Measurements from ENCODE around the gene AKAP14.
"Not testable (repeated sequence)": the region's sequence is repeated elsewhere in the genome, so short reads cannot be mapped to it uniquely, and the experiment has no call there.

Gene AKAP14

DNA sequence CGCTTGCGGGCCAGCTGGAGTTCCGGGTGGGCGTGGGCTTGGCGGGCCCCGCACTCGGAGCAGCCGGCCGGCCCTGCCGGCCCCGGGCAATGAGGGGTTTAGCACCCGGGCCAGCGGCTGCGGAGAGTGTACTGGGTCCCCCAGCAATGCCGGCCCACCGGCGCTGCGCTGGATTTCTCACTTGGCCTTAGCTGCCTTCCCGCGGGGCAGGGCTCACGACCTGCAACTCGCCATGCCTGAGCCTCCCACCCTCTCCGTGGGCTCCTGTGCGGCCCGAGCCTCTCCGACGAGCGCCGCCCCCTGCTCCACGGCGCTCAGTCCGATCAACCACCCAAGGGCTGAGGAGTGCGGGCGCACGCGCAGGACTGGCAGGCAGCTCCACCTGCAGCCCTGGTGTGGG lies 5.1 kb upstream of the AKAP14 start:
- H3K27me3 Mint-ChIP-seq, result peaks cover 18% of the 10 kb centered on the region
- H3K9me3 Mint-ChIP-seq; H3K27ac Mint-ChIP-seq; intact Hi-C loops (cut with micrococcal nuclease); H3K36me3 Mint-ChIP-seq (ENCODE audit: low read depth); H3K4me3 Mint-ChIP-seq: not testable (repeated sequence)
- H3K4me1 Mint-ChIP-seq (ENCODE audit: low read depth), result peaks cover 13% of the 10 kb centered on the region

DNA sequence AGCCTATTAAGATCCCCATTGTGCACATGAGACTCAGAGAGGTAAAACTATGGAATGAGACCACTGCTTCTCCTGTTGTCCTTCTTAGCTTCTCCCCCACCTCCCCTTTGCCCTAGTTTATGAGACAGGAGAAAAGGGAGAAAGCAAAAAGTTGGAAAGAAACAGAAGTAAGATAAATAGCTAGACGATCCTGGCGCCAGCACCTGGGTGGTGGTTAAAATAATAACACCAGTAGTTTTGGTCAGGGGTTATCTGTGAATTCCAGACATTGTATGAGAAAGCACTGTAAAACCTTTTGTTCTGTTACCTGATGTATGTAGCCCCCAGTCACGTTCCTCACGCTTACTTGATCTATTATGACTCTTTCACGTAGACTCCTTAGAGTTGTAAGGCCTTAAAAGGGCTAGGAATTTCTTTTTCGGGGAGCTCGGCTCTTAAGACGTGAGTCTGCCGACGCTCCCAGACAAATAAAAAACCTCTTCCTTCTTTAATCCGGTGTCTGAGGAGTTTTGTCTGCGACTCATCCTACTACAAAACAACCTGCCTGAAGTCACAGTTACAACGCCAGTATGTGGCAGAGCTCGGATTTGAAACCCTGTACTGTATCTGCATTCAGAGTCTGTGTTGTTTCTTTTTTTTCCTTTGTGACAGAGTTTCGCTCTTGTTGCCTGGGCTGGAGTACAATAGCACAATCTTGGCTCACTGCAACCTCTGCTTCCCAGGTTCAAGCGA lies 3.6 kb upstream of the AKAP14 start:
- peaks cover 19% of the 10 kb centered on the region for H3K27me3 Mint-ChIP-seq
- H3K4me1 Mint-ChIP-seq (ENCODE audit: low read depth); H3K9me3 Mint-ChIP-seq; intact Hi-C loops (cut with micrococcal nuclease); H3K36me3 Mint-ChIP-seq (ENCODE audit: low read depth); H3K4me3 Mint-ChIP-seq; H3K27ac Mint-ChIP-seq: not testable (repeated sequence)

DNA sequence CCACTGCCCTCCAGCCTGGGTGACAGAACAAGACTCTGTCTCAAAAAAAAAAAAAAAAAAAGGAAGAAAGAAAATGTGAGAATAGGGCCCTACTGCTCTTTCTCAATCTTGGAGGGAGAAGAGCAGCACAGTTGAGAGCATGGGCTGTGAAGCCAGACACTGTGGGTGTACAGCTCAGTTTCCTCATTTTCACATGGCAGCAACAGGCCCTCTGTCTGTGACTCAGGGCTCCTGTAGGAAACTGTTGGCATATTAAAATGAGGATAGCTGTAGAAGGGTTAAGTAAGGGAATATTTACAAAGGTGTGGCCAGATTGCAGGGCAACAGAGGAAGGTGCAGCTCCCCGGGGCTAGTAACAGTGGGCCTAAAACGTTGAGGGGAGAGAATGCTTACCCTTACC lies 3.4 kb downstream of the AKAP14 start:
- H3K27me3 Mint-ChIP-seq, result peaks cover 2% of the 10 kb centered on the region
- peaks cover 13% of the 10 kb centered on the region for H3K4me1 Mint-ChIP-seq (ENCODE audit: low read depth)

DNA sequence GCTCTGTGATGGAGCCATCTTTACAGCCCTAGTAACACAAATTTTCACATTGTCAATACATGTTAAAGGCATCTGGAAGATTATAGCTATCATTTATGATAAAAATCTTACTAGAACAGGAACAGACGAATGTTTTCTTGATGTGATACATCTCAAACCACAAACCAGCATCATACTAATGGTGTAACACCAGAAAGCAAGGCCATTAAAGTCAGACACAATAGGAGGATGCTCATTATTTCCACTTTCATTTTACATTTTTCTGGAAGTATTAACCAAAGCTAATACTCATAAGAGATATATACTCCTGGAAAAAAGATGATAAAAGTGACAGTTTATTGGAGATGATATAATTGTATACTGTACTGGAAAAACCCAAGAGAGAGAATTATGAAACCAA lies 5.3 kb downstream of the AKAP14 start:
- Mint-ChIP-seq H3K9me3 (no peaks in the 10 kb centered on the region), H3K27me3 (peaks cover 2% of the 10 kb centered on the region), H3K27ac (no peak overlapping the region), H3K4me3 (no peak overlapping the region), H3K36me3 (ENCODE audit: low read depth) (no peaks in the 10 kb centered on the region), H3K4me1 (ENCODE audit: low read depth) (peaks cover 20% of the 10 kb centered on the region)
- intact Hi-C loops (cut with micrococcal nuclease), result no loop called here

More for the DNA sequence above, 3.4 kb downstream of the AKAP14 start:
- Mint-ChIP-seq H3K4me3 (peak overlapping the region; percentile 17), H3K9me3 (no peaks in the 10 kb centered on the region), H3K27ac (peak overlapping the region; percentile 81), H3K36me3 (ENCODE audit: low read depth) (no peaks in the 10 kb centered on the region)
- intact Hi-C loops (cut with micrococcal nuclease), result no loop called here

DNA sequence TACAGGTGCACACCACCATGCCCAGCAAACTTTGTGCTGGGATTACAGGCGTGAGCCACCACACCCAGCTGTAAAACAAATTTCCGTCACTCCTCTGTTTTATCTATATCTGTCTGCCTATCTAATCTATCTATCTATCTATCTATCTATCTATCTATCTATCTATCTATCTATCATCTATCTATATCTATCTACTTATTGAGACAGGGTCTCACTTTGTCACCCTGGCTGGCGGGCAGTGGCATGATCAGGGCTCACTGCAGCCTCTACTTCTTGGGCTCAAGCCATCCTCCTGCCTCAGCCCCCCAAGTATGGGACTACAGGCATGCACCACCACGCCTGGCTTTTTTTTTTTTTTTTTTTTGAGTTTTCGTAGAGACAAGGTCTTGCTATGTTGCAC lies 20.6 kb downstream of the AKAP14 start:
- Mint-ChIP-seq H3K36me3 (ENCODE audit: low read depth) (no peaks in the 10 kb centered on the region), H3K27me3 (peaks cover 1% of the 10 kb centered on the region), H3K9me3 (no peaks in the 10 kb centered on the region), H3K4me3 (no peak overlapping the region), H3K4me1 (ENCODE audit: low read depth) (no peaks in the 10 kb centered on the region), H3K27ac (no peak overlapping the region)
- intact Hi-C loops (cut with micrococcal nuclease), result no loop called here

DNA sequence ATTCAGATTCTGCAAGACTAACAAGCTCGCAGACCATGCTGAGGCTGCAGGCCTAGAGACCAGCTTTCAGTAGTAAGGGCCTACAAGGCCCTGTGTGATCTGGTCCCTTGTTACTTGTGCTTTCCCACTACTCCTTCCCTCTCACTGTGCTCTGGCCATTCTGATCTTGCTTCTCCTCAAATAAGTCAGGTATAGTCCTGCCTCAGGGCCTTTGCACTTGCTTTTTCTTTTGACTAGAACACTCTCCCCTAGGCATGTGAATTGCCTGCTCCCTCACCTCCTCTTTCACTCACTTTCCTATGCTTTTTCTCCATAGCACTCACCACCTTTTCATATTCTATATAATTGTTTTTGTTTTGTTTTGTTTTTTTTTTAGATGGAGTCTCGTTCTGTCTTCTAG lies 22.2 kb downstream of the AKAP14 start:
- intact Hi-C loops (cut with micrococcal nuclease), result no loop called here
- H3K4me3 Mint-ChIP-seq, result no peak overlapping the region
- H3K36me3 Mint-ChIP-seq (ENCODE audit: low read depth), result no peaks in the 10 kb centered on the region
- no peaks in the 10 kb centered on the region for H3K4me1 Mint-ChIP-seq (ENCODE audit: low read depth)
- no peaks in the 10 kb centered on the region for H3K9me3 Mint-ChIP-seq
- H3K27ac Mint-ChIP-seq, result no peak overlapping the region
- no peaks in the 10 kb centered on the region for H3K27me3 Mint-ChIP-seq

DNA sequence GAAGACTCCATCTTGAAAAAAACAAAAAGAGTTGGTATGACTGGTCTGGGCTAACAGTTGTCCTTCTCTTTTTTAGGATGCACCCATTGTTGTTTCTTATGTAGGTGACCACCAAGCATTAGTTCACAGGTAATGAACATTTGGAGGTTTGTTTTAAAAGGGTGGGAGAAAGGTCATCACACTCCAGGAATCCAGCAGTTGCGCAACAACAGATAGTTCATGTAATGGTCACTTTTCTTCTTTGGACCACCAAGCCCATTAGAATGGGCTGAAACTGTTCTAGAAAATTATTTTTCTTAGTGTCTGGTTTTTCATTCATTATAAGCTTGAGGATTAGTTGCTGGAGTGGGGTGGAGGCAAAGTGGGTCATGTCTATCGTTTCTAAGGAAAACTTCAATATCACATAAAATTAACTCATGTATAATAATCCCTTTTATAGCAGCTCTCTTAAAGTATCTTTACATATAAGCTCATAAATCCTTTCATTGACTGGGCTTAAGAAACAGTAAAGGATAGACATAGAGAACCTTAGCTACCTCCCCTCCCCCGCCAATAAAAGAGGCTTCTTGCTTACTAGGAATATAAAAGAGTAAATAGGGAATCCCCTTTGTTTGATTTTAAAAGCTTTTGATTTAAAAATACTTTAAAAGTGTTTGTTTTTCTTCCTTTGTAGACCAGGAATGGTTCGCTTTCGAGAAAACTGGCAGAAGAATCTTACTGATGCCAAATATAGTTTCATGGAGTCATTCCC lies 24.3 kb downstream of the AKAP14 start:
- H3K4me1 Mint-ChIP-seq (ENCODE audit: low read depth), result no peaks in the 10 kb centered on the region
- no peaks in the 10 kb centered on the region for H3K27me3 Mint-ChIP-seq
- H3K4me3 Mint-ChIP-seq, result no peak overlapping the region
- no peak overlapping the region for H3K27ac Mint-ChIP-seq
- H3K36me3 Mint-ChIP-seq (ENCODE audit: low read depth), result peaks cover 7% of the 10 kb centered on the region
- no peaks in the 10 kb centered on the region for H3K9me3 Mint-ChIP-seq
- intact Hi-C loops (cut with micrococcal nuclease), result no loop called here

DNA sequence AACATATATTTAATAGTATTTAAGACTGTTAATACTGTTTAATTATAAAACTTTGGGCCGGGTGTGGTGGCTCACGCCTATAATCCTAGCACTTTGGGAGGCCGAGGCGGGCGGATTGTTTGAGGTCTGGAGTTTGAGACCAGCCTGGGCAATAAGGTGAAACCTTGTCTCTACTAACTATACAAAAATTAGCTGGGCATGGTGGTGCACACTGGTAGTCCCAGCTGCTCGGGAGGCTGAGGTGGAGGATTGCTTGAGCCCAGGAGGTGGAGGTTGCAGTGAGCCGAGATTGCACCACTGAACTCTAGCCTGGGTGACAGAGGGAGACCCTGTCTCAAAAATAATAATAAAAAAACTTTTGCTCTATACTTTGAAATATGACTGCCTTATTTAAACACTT lies 26.7 kb downstream of the AKAP14 start:
- H3K9me3 Mint-ChIP-seq; H3K27me3 Mint-ChIP-seq; H3K4me1 Mint-ChIP-seq (ENCODE audit: low read depth); H3K4me3 Mint-ChIP-seq; intact Hi-C loops (cut with micrococcal nuclease); H3K27ac Mint-ChIP-seq: not testable (repeated sequence)
- peaks cover 29% of the 10 kb centered on the region for H3K36me3 Mint-ChIP-seq (ENCODE audit: low read depth)

DNA sequence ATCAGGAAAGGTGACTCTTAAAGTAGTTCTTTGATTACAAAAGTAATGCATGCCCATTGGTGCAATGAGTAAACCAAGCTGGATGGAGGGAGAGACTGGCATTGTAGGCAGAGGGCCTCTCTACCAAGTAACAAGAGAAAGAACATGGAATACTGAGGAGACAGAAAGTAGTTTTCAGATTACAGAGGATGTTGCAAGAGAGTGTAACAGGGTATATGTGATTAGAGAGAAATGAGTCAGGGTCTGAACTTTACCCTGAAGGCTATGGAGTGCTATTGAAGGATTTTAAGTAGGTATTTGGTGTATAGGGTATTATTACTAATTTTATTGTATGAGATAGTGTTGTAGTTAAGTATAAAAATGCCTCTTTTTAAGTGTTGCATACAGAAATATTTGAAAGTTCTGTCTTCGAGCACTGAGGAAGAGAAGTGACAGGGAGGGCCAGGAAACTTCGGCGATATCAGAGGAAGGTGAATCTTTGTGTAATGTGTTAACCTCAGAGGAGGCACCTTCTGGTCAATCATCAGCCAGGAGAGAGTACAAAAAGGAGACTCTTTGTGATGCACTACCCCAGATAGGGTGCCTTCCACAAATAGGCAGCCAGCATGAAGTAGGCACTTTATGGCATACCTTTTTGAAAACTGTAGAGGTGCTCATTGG lies 39.7 kb downstream of the AKAP14 start:
- H3K4me1 Mint-ChIP-seq (ENCODE audit: low read depth), result no peaks in the 10 kb centered on the region
- H3K9me3 Mint-ChIP-seq, result no peaks in the 10 kb centered on the region
- no peak overlapping the region for H3K4me3 Mint-ChIP-seq
- no peaks in the 10 kb centered on the region for H3K27me3 Mint-ChIP-seq
- intact Hi-C loops (cut with micrococcal nuclease), result no loop called here
- H3K27ac Mint-ChIP-seq, result no peak overlapping the region
- H3K36me3 Mint-ChIP-seq (ENCODE audit: low read depth), result peaks cover 63% of the 10 kb centered on the region

DNA sequence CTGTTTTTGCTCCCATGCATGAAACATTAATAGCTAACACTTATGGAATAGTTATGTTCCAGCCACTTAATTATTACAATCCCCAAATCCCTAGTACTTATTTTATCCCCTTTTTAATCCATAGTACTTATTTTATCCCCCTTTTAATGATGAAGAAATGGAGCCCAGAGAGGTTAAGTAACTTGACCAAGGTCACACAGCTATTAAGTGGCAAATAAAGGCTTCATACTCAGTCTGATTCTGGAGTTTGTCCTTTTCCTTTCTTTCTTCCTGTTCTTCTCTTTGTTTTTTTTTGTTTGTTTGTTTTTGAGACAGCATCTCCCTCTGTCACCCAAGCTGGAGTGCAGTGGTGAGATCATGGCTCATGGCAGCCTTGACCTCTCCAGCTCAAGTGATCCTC lies 45.6 kb downstream of the AKAP14 start:
- Mint-ChIP-seq H3K4me3 (no peak overlapping the region), H3K9me3 (no peaks in the 10 kb centered on the region), H3K27me3 (no peaks in the 10 kb centered on the region), H3K36me3 (ENCODE audit: low read depth) (peaks cover 27% of the 10 kb centered on the region), H3K4me1 (ENCODE audit: low read depth) (peaks cover 18% of the 10 kb centered on the region), H3K27ac (no peak overlapping the region)
- intact Hi-C loops (cut with micrococcal nuclease), result loop anchor here (5.0 to 10.0 kb wide), 2 partner anchors 67 to 149 kb away; partner anchors contain the start of genes NDUFA1, RNF113A and RPL39

DNA sequence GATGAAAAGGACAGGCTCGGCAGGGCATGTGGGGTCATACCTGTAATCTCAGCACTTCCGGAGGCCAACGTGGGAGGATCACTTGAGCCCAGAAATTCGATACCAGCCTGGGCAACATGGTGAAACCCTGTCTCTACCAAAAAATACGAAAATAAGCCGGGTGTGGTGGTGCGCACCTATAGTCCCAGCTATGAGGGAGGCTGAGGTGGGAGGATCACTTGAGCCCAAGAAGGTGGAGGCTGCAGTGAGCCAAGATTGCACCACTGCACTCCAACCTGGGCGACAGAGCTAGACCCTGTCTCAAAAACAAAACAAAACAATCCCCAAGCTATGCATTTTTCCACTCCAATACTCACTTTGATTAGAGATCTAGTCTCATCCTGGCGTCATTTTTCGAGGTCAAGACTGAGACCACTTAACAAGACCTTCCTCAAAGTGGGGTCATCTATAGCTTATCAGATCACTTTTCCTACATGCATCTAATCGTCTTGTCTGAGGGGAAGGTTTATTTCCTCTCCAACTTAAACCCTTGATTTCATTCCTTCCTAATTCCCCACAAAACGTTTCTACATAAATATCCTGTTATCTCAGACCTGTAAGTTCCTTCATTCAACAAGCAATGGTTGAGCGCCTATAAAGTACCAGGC lies 46.6 kb downstream of the AKAP14 start:
- peak overlapping the region; percentile 85 for H3K27ac Mint-ChIP-seq
- intact Hi-C loops (cut with micrococcal nuclease), result loop anchor here (5.0 to 10.0 kb wide), 2 partner anchors 67 to 150 kb away; partner anchors contain the start of genes NDUFA1, RNF113A and RPL39
- no peaks in the 10 kb centered on the region for H3K27me3 Mint-ChIP-seq
- H3K4me1 Mint-ChIP-seq (ENCODE audit: low read depth), result peaks cover 18% of the 10 kb centered on the region
- peaks cover 22% of the 10 kb centered on the region for H3K36me3 Mint-ChIP-seq (ENCODE audit: low read depth)
- peak overlapping the region; percentile 94 for H3K4me3 Mint-ChIP-seq
- H3K9me3 Mint-ChIP-seq, result no peaks in the 10 kb centered on the region

DNA sequence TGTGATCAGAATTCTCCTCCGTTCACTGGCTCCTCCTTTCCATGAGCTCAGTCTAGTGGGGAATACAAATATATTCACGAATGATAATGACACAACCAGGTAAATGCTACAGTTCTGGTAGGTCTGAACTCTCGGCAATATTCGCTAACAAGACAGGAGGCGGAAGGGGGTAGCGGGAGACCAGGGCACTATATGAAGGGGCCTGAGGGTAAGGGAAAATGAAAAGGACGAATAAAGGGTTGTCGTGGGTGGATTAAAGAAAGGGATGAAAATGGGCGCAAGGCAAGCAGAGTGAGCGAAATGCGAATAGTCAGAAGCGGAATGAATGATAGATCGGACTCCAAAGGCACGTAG lies 47.1 kb downstream of the AKAP14 start:
- Mint-ChIP-seq H3K4me3 (peak overlapping the region; percentile 94), H3K27me3 (no peaks in the 10 kb centered on the region), H3K27ac (peak overlapping the region; percentile 85), H3K36me3 (ENCODE audit: low read depth) (peaks cover 18% of the 10 kb centered on the region), H3K9me3 (no peaks in the 10 kb centered on the region), H3K4me1 (ENCODE audit: low read depth) (peaks cover 18% of the 10 kb centered on the region)
- intact Hi-C loops (cut with micrococcal nuclease), result loop anchor here (5.0 to 10.0 kb wide), 2 partner anchors 68 to 151 kb away; partner anchors contain the start of genes NDUFA1, RNF113A and RPL39

DNA sequence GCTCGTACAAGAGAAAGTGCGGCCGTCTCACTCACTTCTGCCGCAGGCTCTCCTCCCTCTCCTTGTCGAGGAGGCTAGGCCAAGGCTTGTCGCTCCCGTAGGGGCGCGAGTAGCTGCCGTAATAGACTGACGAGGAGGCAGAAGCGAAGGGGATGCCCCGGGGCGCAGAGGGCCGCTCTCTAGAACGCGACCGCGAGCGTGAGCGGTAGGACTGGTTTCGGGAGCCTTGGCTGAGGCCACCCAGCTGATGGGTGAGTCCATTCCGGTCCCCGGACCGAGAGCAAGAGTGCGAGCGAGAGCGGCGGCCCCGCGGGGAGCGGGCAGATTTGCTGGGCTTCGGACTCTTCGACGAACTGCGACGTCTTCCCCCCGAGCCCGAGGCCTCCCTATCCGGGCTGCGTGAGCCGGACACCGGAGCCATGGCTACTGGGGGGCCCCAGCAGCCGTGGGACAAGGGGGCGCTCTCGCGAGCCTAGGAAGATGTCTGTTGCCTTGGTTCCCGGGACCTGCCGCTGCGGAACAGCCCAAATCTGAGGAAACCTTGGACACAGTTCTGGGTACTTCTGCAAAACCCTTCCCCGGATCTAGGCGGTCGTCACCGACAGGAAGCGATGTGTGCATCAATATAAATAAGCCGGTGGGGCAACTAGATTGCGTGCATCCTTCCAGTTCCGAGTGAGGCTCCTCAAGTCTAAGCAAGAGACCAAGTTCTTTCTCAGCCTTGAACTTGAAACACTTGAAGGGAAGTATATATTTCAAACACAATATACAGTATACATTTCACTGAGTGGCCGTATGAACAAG lies 47.7 kb downstream of the AKAP14 start, which contains the start of gene NKAP:
TSS of gene NKAP (minus strand) at position 567 of the 804 bp plus-strand sequence. CDS start at position 421, 146 bp downstream.
- Mint-ChIP-seq H3K4me1 (ENCODE audit: low read depth) (peaks cover 19% of the 10 kb centered on the region), H3K36me3 (ENCODE audit: low read depth) (peaks cover 15% of the 10 kb centered on the region), H3K4me3 (peak within 1 kb of the TSS; percentile 94), H3K27me3 (no peaks in the 10 kb centered on the region), H3K27ac (peak within 1 kb of the TSS; percentile 85), H3K9me3 (no peaks in the 10 kb centered on the region)
- intact Hi-C loops (cut with micrococcal nuclease), result loop anchor here (5.0 to 10.0 kb wide), 2 partner anchors 69 to 151 kb away; partner anchors contain the start of genes NDUFA1, RNF113A and RPL39

Measured in dendritic cell treated with granulocyte-macrophage colony-stimulating factor and Interleukin-4, amounts not matched to agents 40 ng/mL and 50 ng/mL, for 4 days (primary cell).